ENCODE measurements around the gene FOCAD. TPM values are rescaled to one million over a fixed set of nuclear protein-coding genes. Genes with fewer than 3 reads are reported as not detected.

Gene FOCAD
- total RNA-seq, 1 experiment from 2014 or later, result 40.7 TPM

GRCh38 chr9:20732118-20732517 lies 48.1 kb downstream of the FOCAD start:
- no peaks in the 10 kb centered on the region for H3K27me3 ChIP-seq (ENCODE audit: insufficient read depth, low read length)
- H3K4me2 ChIP-seq (ENCODE audit: low read length), result peak overlapping the region; percentile 24; the same call in 1 of the 2 replicates
- no peak overlapping the region for H2AFZ ChIP-seq (ENCODE audit: low read depth, low read length, poor library complexity, severe bottlenecking)
- ChIA-PET CTCF (no interaction called here), POLR2A (no interaction called here), RAD21 (ENCODE audit: low non-redundant PET in 1 of 2, low total read pairs in 2 of 2, uncharacterized antibody in 2 of 2, unreplicated experiment in 2 of 2) (no interaction called here)
- no peak for TF ChIP-seq REST (IDR thresholded peaks at IDR 0.05; ENCODE audit: low read depth)
- intact Hi-C loops (cut with micrococcal nuclease), result no loop called here
- H3K9me3 ChIP-seq (ENCODE audit: control insufficient read depth in 1 of 2, insufficient read depth in 1 of 2, low read depth in 1 of 2, low read length in 2 of 2), result no peaks in the 10 kb centered on the region
- H3K79me2 ChIP-seq (ENCODE audit: insufficient read depth, low read length), result no peaks in the 10 kb centered on the region; the same call in 1 of the 2 replicates
- no peaks in the 10 kb centered on the region for H3K9me2 ChIP-seq (ENCODE audit: insufficient read depth)
- DNase-seq (ENCODE audit: low read depth, low spot score) (no peak), ATAC-seq (no peak)
- H3K36me3 ChIP-seq (ENCODE audit: control insufficient read depth in 1 of 2, insufficient read depth in 2 of 2, low read length in 2 of 2), result no peaks in the 10 kb centered on the region
- no peaks in the 10 kb centered on the region for H4K20me1 ChIP-seq (ENCODE audit: insufficient read depth)
- H3K27ac ChIP-seq (ENCODE audit: low read depth, low read length), result no peak overlapping the region
- BruUV-seq (replicated peaks), result no TSS peak
- no peak overlapping the region for H3K4me3 ChIP-seq (replicated peaks in 1 of 2; ENCODE audit: low read depth in 1 of 2, low read length in 2 of 2)
- no peak overlapping the region for H3K9ac ChIP-seq (ENCODE audit: low read length)
- 0 out of 4 replicates have a peak, but pooled peaks cover 0 to 2% of the 10 kb centered on the region in 2 experiments for H3K4me1 ChIP-seq (ENCODE audit: control insufficient read depth in 1 of 2, insufficient read depth in 2 of 2, low read length in 2 of 2)

- ATAC-seq (no peak), DNase-seq (ENCODE audit: low read depth, low spot score) (no peak)
- H4K20me1 ChIP-seq (ENCODE audit: insufficient read depth), result no peaks in the 10 kb centered on the region
- H3K79me2 ChIP-seq (ENCODE audit: insufficient read depth, low read length), result no peaks in the 10 kb centered on the region
- H2AFZ ChIP-seq (ENCODE audit: low read depth, low read length, poor library complexity, severe bottlenecking), result no peak overlapping the region
- no peaks in the 10 kb centered on the region for H3K9me3 ChIP-seq (ENCODE audit: control insufficient read depth in 1 of 2, insufficient read depth in 1 of 2, low read depth in 1 of 2, low read length in 2 of 2)
- ChIA-PET CTCF (no interaction called here), POLR2A (no interaction called here), RAD21 (ENCODE audit: low non-redundant PET in 1 of 2, low total read pairs in 2 of 2, uncharacterized antibody in 2 of 2, unreplicated experiment in 2 of 2) (no interaction called here)
- H3K27ac ChIP-seq (ENCODE audit: low read depth, low read length), result no peak overlapping the region
- no peaks in the 10 kb centered on the region for H3K36me3 ChIP-seq (ENCODE audit: control insufficient read depth in 1 of 2, insufficient read depth in 2 of 2, low read length in 2 of 2)
- no peaks in the 10 kb centered on the region for H3K27me3 ChIP-seq (ENCODE audit: insufficient read depth, low read length)
- BruUV-seq (replicated peaks), result no TSS peak
- H3K9me2 ChIP-seq (ENCODE audit: insufficient read depth), result no peaks in the 10 kb centered on the region
- intact Hi-C loops (cut with micrococcal nuclease), result no loop called here
- no peak overlapping the region for H3K4me3 ChIP-seq (replicated peaks in 1 of 2; ENCODE audit: low read depth in 1 of 2, low read length in 2 of 2)
- no peak overlapping the region for H3K4me2 ChIP-seq (ENCODE audit: low read length)
- TF ChIP-seq POLR2A (IDR thresholded peaks at IDR 0.05; ENCODE audit: borderline replicate concordance, extremely low read depth, insufficient read depth, insufficient read length), result no peak
- TF ChIP-seq FOSL1 (IDR thresholded peaks at IDR 0.05; ENCODE audit: low read depth), result no peak
- TF ChIP-seq CTCF (IDR thresholded peaks at IDR 0.05 in 2 of 3, conservative IDR thresholded peaks at IDR 0.05 in 1 of 3; ENCODE audit: borderline replicate concordance in 1 of 3, insufficient read depth in 1 of 3, low read depth in 2 of 3, low read length in 2 of 3), result no peak
- TF ChIP-seq SP1 (IDR thresholded peaks at IDR 0.05; ENCODE audit: low read depth), result no peak
- no peak for TF ChIP-seq YY1 (IDR thresholded peaks at IDR 0.05; ENCODE audit: extremely low read depth, insufficient replicate concordance, low read depth, low read length)
- TF ChIP-seq ATF3 (IDR thresholded peaks at IDR 0.05), result no peak
- TF ChIP-seq CBX3 (IDR thresholded peaks at IDR 0.05; ENCODE audit: low read depth), result no peak
- no peak for TF ChIP-seq TCF7L2 (IDR thresholded peaks at IDR 0.05; ENCODE audit: borderline replicate concordance, extremely low read depth, insufficient read depth, insufficient read length)
- no peak for TF ChIP-seq EZH2 (IDR thresholded peaks at IDR 0.05)
- no peak for TF ChIP-seq SRF (IDR thresholded peaks at IDR 0.05; ENCODE audit: low read depth)
- TF ChIP-seq POLR2AphosphoS5 (IDR thresholded peaks at IDR 0.05; ENCODE audit: low read depth, low read length), result no peak
- H3K4me1 ChIP-seq (ENCODE audit: control insufficient read depth in 1 of 2, insufficient read depth in 2 of 2, low read length in 2 of 2), result 0 out of 4 replicates have a peak, but pooled peaks cover 0 to 2% of the 10 kb centered on the region in 2 experiments
- H3K9ac ChIP-seq (ENCODE audit: low read length), result no peak overlapping the region
Measured at GRCh38 chr9:20734275-20734674, 50.2 kb downstream of the FOCAD start.

Measured in HCT116 (cell line).